ENCODE measurements around the gene JAK2. TPM values are rescaled to one million over a fixed set of nuclear protein-coding genes. Genes with fewer than 3 reads are reported as not detected.
A peak's percentile ranks its signal among the peaks of the same experiment; 100 is the strongest.
"Not testable (repeated sequence)": the region's sequence is repeated elsewhere in the genome, so short reads cannot be mapped to it uniquely, and the experiment has no call there.

JAK2 gene
- total RNA-seq, 4 donors from 2014 or later: 20.7 to 40.4 (median 22.6) TPM

GRCh38 chr9:5089737-5090136 lies 104.7 kb downstream of the JAK2 start:
- Histone ChIP-seq H3K36me3 (peaks cover 0 to 28% (median 0%) of the 10 kb centered on the region in 3 donors), H3K27me3 (no peaks in the 10 kb centered on the region), H3K9me3 (no peaks in the 10 kb centered on the region), H3K4me1 (no peaks in the 10 kb centered on the region), H3K27ac (no peak overlapping the region), H3K4me3 (no peak overlapping the region)
- DNase-seq: no peak
- TF ChIP-seq CTCF (IDR thresholded peaks at IDR 0.05) (no peak), POLR2A (IDR thresholded peaks at IDR 0.05) (no peak)

DNA sequence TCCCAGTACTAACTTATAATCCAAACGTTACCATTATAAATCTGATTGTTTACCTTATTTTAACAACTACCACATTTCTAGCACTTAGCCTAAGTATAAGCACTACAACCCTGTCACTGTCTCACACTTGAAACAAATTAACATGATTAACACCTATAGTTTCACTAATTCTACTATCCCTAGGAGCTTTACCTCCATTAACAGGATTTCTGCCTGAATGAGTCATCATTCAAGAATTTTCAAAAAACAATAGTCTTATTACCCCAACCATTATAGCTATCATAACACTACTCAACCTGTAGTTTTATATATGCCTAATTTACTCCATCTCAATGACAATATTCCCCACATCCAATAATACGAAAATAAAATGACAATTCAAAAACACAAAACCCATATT lies 110.7 kb downstream of the JAK2 start:
- Histone ChIP-seq H3K4me3 (no peak overlapping the region), H3K36me3 (no peaks in the 10 kb centered on the region), H3K27me3 (no peaks in the 10 kb centered on the region), H3K9me3 (no peaks in the 10 kb centered on the region), H3K4me1 (no peaks in the 10 kb centered on the region), H3K27ac (no peak overlapping the region)
- no peak for TF ChIP-seq POLR2A (IDR thresholded peaks at IDR 0.05)
- no peak for TF ChIP-seq CTCF (IDR thresholded peaks at IDR 0.05)
- no peak for DNase-seq

- Histone ChIP-seq H3K9me3 (no peaks in the 10 kb centered on the region), H3K27me3 (no peaks in the 10 kb centered on the region), H3K4me1 (no peaks in the 10 kb centered on the region), H3K36me3 (no peaks in the 10 kb centered on the region), H3K27ac (no peak overlapping the region), H3K4me3 (no peak overlapping the region)
- TF ChIP-seq POLR2A (IDR thresholded peaks at IDR 0.05) (no peak), CTCF (IDR thresholded peaks at IDR 0.05) (no peak)
- DNase-seq: no peak
Observed at GRCh38 chr9:5099466-5099865, 114.4 kb downstream of the JAK2 start.

- not testable (repeated sequence) for H3K27ac ChIP-seq, DNase-seq, H3K27me3 ChIP-seq
Observed at GRCh38 chr9:5101127-5101526, 116.1 kb downstream of the JAK2 start.

GRCh38 chr9:5106517-5106916 lies 121.4 kb downstream of the JAK2 start:
- H3K27ac ChIP-seq, H3K9me3 ChIP-seq, H3K4me1 ChIP-seq, H3K4me3 ChIP-seq, H3K27me3 ChIP-seq, DNase-seq: not testable (repeated sequence)
- H3K36me3 ChIP-seq: peaks cover 0 to 11% (median 0%) of the 10 kb centered on the region in 3 donors

More at GRCh38 chr9:5101127-5101526, 116.1 kb downstream of the JAK2 start:
- not testable (repeated sequence) for H3K4me1 ChIP-seq, H3K9me3 ChIP-seq, H3K4me3 ChIP-seq, H3K36me3 ChIP-seq

- H3K9me3 ChIP-seq: no peaks in the 10 kb centered on the region
- H3K27ac ChIP-seq: no peak overlapping the region
- peak in 2 of 3 donors; percentile 44 for DNase-seq
- H3K36me3 ChIP-seq: peaks cover 0 to 39% (median 0%) of the 10 kb centered on the region in 3 donors
- no peaks in the 10 kb centered on the region for H3K4me1 ChIP-seq
- no peak overlapping the region for H3K4me3 ChIP-seq
- no peaks in the 10 kb centered on the region for H3K27me3 ChIP-seq
- TF ChIP-seq CTCF (IDR thresholded peaks at IDR 0.05) (no peak), POLR2A (IDR thresholded peaks at IDR 0.05) (no peak)
Observed at GRCh38 chr9:5110867-5111681, 126.0 kb downstream of the JAK2 start.
